Measurements from ENCODE around the gene PLEKHA6.

DNA sequence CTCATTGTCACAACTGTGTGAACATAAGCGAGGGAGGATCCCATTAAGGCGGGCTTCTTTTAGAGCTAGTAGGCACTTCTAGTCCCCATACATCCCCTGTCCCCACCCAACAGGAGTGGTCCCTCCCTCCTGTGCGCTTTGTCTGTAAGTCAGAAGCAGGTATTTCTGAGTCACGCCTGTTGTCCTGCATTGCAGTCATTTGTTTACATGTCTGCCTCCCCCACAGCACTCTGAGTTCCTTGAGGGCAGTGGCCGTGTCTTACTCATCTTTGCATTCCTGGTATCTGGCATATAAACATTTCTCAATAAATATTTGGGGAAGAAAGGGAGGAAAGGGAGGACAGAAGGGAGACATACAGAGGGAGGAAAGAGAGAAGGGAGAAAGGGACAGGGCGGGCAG lies 40.3 kb downstream of the PLEKHA6 start:
- TF ChIP-seq, protein P1, sequence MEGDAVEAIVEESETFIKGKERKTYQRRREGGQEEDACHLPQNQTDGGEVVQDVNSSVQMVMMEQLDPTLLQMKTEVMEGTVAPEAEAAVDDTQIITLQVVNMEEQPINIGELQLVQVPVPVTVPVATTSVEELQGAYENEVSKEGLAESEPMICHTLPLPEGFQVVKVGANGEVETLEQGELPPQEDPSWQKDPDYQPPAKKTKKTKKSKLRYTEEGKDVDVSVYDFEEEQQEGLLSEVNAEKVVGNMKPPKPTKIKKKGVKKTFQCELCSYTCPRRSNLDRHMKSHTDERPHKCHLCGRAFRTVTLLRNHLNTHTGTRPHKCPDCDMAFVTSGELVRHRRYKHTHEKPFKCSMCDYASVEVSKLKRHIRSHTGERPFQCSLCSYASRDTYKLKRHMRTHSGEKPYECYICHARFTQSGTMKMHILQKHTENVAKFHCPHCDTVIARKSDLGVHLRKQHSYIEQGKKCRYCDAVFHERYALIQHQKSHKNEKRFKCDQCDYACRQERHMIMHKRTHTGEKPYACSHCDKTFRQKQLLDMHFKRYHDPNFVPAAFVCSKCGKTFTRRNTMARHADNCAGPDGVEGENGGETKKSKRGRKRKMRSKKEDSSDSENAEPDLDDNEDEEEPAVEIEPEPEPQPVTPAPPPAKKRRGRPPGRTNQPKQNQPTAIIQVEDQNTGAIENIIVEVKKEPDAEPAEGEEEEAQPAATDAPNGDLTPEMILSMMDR (conservative IDR thresholded peaks at IDR 0.05; ENCODE audit: low read depth, low read length): no peak
- TF ChIP-seq POLR2A (IDR thresholded peaks at IDR 0.05; ENCODE audit: low read depth, low read length) (no peak), MXI1 (IDR thresholded peaks at IDR 0.05; ENCODE audit: borderline replicate concordance, low read depth, low read length) (0 out of 2 replicates have a peak, but pooled peaks have one; percentile 31), RFX5 (IDR thresholded peaks at IDR 0.05; ENCODE audit: low read depth, low read length) (no peak), RAD21 (IDR thresholded peaks at IDR 0.05; ENCODE audit: low read length) (peak; percentile 18; the same call in 1 of the 2 replicates), CEBPB (IDR thresholded peaks at IDR 0.05; ENCODE audit: low read depth, low read length) (peak; percentile 89)
- TF ChIP-seq, protein P2, sequence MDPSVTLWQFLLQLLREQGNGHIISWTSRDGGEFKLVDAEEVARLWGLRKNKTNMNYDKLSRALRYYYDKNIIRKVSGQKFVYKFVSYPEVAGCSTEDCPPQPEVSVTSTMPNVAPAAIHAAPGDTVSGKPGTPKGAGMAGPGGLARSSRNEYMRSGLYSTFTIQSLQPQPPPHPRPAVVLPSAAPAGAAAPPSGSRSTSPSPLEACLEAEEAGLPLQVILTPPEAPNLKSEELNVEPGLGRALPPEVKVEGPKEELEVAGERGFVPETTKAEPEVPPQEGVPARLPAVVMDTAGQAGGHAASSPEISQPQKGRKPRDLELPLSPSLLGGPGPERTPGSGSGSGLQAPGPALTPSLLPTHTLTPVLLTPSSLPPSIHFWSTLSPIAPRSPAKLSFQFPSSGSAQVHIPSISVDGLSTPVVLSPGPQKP (IDR thresholded peaks at IDR 0.05; ENCODE audit: borderline replicate concordance, low read depth, low read length): no peak

Measured in IMR-90 (cell line).